Activated CD4-positive, alpha-beta T cell treated with anti-CD3 and anti-CD28 coated beads, Interleukin-10, Interleukin-2, amounts not matched to agents 100 ng/mL and 50 ng/mL, durations not matched to agents 16 hours and 8 hours (primary cell): ENCODE results near the gene RNLS.
"Not testable (repeated sequence)": the region's sequence is repeated elsewhere in the genome, so short reads cannot be mapped to it uniquely, and the experiment has no call there.

Experiments
- DNase-seq: peaks from one replicate; pipeline ENCODE4 v3.0.0-alpha.2; 2020

Gene RNLS

DNA sequence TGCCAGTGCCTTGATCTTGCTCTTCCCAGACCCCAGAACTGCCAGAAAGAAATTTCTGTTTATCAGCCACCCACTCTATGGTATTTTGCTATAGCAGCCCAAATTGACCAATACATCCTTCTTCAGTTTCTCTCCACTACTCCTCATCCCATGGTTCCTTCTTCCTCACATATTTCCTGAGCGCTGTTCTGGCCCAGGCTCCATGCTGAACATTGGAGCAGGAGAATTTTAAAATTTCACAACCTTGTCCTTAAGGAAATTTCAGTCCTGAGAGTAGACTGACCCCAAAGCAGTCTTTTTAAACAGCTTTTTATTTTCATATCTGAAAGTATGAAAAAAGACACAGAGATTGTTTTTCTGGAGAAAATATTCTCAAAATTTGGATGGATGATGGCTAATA is 297.1 kb downstream of the RNLS start:
- DNase-seq, result no peak

DNA sequence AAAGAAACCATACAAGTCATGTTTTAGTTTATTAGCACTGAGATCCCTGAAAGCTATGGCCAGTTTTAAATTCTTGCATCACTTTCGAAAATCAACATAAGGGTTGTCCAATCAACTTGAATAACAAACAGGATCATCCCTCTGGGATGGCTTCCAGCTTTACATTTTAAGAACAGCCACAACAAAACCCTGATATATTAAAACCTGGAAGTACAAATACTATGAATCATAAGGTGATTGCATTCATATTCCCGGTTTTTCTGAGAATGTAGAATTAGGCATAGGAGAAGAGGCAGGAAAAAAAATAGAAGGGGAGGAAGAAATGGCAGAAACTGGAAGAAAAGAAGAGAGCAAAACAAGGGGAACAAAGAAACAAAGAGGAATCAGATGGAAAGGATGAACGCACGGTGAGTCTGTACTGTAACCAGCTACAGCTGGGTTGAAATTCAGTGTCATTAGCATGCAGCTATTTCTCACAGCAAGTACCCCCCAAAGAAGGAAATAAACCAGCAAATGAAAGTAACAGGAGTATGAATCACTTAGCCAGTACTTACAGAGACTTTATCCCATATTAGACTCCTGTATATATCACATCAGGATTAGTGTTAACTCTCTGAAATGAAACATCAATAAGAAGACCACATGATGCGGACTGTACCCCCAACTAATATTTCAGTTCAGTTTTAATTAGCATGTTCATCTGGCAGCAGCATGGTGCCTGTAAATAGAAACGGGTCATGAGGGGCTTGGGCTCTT is 301.3 kb downstream of the RNLS start:
- DNase-seq, result peak; percentile 25

DNA sequence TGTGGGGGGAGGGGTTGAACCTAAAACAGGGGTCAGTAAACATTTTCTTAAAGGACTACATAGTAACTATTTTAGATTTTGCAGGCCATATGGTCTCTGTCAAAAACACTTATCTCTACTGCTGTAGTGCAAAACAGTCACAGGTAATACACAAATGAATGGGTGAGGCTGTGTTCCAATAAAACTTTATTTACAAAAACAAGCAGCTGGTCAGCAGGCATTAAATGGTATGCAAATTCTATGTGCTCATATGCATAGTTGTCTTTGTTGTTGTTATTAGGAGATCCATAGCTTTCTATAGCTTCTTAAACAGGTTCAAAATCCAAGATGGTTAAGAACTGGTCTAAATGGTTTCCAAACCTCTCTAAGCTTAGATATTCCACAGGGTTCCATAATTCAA is 302.6 kb downstream of the RNLS start:
- no peak for DNase-seq

- no peak for DNase-seq
These were observed 304.2 kb downstream of the RNLS start for GRCh38 chr10:88278912-88279311.

GRCh38 chr10:88276945-88277344 is 306.2 kb downstream of the RNLS start:
- DNase-seq, result not testable (repeated sequence)

- DNase-seq, result no peak
These were observed 308.8 kb downstream of the RNLS start for GRCh38 chr10:88274286-88274685.

- DNase-seq, result peak; percentile 18
These were observed 309.6 kb downstream of the RNLS start for GRCh38 chr10:88273567-88273966.

DNA sequence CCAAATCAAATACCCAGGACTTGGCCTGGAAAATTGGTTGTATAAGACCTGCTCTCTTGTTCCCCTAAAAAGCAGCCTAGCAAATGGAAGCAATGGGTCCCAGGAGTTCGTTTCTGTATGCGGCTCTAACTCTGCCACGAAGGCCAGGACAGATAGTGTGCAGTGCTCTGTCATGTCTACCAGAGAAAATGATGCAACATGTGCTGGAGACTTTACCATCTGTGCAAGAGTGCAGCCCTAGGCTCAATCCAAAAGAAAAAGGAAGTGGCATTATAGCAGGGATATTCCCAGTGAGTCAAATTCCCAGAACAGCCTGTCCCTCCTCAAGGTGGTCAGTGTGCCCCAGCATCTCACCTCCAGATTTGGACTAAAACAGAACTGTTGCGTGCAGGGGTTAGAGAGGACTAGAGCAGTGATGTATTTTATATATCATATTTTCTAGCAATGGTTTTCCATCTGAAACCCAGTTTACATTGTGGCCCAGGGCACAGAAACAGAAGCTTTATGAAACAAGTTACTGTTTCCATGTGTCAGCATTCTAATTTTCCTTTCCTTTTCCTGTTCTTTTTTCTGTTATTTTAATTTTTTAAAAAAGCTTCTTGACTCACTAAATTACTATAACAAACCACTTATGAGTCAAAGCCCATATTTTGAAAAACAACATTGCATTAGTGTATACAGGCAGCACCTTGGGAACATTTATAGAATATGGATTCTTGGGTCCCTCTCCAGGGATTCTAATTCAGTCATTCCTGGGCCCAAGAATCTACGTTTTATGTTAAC is 311.2 kb downstream of the RNLS start:
- peak; percentile 66 for DNase-seq

- DNase-seq, result peak; percentile 95
These were observed 312.0 kb downstream of the RNLS start for GRCh38 chr10:88270871-88271713.

- DNase-seq, result no peak
These were observed 312.9 kb downstream of the RNLS start for GRCh38 chr10:88270061-88270808.

DNA sequence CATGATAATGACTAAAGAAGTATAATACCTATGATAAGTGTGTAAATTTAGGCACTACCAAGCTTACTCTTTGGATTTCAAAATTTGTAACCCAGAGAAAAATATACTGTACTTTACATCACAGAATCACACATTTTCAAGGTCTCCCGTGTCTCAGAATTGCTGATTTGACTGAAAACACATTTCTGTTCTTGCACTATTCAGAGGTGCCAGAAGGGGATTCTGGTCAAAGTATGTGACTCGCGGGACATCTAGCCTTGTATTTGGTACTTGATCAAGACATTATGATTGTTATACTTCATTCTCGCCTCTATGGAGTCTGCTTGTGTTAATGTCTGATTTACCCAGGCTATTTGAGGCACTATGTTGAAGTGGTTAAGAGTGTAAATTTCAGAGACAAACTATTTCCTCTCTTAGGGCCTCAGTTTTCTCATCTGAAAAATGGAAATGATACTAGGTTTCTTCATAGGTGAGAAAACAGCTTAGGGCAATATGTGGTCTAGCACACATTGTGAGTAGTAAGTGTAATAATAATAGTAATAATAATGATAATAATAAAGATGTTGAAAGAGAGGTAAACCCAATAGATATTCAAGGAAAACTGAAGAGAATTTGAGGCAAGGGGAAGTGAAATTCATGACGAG is 320.4 kb downstream of the RNLS start:
- no peak for DNase-seq

- no peak for DNase-seq
These were observed 322.0 kb downstream of the RNLS start for GRCh38 chr10:88261152-88261551.

DNA sequence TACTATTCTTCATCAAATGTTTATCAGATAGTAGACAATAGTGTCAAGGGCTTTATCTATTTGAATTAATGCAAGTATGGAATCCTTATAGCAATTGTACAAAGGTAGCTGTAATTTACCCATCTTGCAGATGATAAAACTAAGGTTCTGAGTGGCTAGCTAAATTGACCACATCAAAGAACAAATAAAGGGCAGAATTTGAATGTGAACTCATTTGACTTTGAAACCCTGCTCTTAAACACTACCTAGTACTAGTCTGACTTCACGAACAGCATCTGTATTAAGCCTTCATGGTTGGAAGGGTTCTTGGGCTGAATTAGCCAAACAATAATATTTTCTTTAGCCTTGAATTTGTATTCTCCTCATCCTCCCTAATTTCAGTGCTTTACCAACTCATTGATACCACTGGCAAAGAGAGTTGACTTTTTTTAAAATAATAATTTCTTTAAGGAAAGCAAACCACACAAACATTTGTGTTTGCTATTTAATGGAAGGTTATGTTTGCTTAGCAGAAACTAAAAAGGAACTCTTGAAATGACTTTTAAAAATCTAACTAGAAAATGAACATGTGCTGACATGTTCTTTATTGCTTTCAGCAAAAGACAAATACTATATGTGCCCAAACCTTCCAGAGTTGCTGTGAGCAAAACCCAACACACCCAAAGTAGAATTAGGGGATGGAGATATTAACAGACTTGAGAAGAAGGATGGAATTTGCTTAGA is 322.6 kb downstream of the RNLS start:
- no peak for DNase-seq

- DNase-seq, result no peak
These were observed 323.7 kb downstream of the RNLS start for GRCh38 chr10:88259381-88259780.

DNA sequence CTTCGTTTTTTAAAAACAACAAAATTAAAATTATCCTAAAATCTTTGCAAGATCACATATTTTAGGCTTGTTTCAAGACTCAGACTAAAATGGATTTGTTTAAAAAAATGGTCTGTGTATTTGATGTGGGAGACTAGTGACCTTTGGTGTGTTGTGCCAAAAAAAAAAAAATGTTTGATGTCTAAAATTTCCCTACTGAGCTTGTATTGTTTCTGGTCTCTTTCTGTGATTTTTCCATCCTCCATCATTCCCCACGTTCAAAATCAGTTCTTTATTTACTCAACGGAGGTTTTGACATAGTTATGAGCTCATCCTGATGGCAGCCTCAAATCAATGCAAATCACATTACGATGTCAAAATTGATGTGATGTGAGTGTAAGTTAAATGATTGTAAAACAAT is 326.2 kb downstream of the RNLS start:
- DNase-seq, result no peak

GRCh38 chr10:88256013-88256680 is 327.0 kb downstream of the RNLS start:
- DNase-seq, result no peak

- peak; percentile 58 for DNase-seq
These were observed 329.0 kb downstream of the RNLS start for GRCh38 chr10:88254091-88254490.

- DNase-seq, result no peak
These were observed 329.5 kb downstream of the RNLS start for GRCh38 chr10:88253622-88254021.

DNA sequence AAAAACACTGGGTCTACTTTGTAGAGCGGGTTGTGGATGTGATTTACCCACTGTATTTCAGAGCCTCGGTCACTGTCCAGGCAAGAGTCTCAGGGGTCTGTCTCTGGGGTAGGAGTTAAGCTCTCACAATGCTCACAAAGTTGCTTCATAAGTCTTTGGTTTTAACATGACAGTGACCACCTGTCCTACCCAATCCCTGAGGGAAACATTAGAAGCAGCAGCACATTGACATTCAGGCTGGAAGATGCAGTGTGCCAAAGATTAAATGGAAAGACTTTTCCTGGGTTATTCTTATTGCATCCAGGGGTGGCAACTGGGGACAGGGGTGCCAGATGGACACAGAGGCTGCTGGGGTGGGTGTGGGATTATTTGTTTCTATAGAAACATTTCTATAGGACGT is 330.0 kb downstream of the RNLS start:
- DNase-seq, result no peak

DNA sequence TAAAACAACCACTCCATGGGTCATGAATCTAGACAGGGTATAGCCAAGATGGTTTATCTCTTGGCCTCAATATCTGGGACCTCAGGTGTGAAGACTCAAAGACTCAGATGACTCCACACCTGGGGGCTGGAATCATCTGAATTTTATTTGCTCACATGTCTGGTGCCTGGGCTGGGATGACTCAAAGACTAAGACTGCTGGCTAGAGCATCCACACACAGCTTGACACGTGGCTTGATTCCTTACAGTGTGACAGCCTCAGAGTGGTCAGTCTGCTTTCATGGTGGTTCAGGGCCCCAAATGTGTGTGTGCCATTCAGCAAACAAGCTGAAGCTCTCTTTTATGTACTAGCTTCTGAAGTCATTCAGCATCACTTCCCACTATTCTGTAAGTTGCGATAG is 333.7 kb downstream of the RNLS start:
- no peak for DNase-seq

- no peak for DNase-seq
These were observed 336.4 kb downstream of the RNLS start for GRCh38 chr10:88246675-88247074.
